HEK293 (cell line): ENCODE results near the gene RMP24.

Experiments
- GLI2 ChIP-seq: fragments of 450-650 bp; formaldehyde crosslinking; IDR thresholded peaks from 2 replicates; pipeline ENCODE4; 2017; ENCODE audit warnings: missing biosample characterization, missing genetic modification characterization, low read depth, borderline replicate concordance
- GLI4 ChIP-seq: fragments of 450-650 bp; formaldehyde crosslinking; IDR thresholded peaks from 2 replicates; pipeline ENCODE4 v1.5.1; 2016; ENCODE audit warnings: missing biosample characterization, missing genetic modification characterization
- GLIS1 ChIP-seq: fragments of 450-650 bp; formaldehyde crosslinking; IDR thresholded peaks from 2 replicates; pipeline ENCODE4 v1.5.1; 2016; ENCODE audit warnings: missing biosample characterization, missing genetic modification characterization
- GLIS2 ChIP-seq: fragments of 450-650 bp; formaldehyde crosslinking; IDR thresholded peaks from 2 replicates; pipeline ENCODE4 v1.5.1; 2016; ENCODE audit warnings: missing biosample characterization, missing genetic modification characterization
- HIC1 ChIP-seq: fragments of 450-650 bp; formaldehyde crosslinking; IDR thresholded peaks from 2 replicates; pipeline ENCODE4 v1.5.1; 2016; ENCODE audit warnings: missing biosample characterization, missing genetic modification characterization
- IKZF3 ChIP-seq: fragments of 450-650 bp; IDR thresholded peaks from 2 replicates; pipeline ENCODE4 v1.5.0; 2018; ENCODE audit warnings: missing biosample characterization, mild to moderate bottlenecking, missing genetic modification characterization, moderate library complexity
- MZF1 ChIP-seq: fragments of 450-650 bp; formaldehyde crosslinking; IDR thresholded peaks from 2 replicates; pipeline ENCODE4 v1.5.1; 2017; ENCODE audit warnings: missing biosample characterization, missing genetic modification characterization, borderline replicate concordance
- TSHZ1 ChIP-seq: fragments of 450-650 bp; formaldehyde crosslinking; IDR thresholded peaks from 2 replicates; pipeline ENCODE4 v1.5.1; 2016; ENCODE audit warnings: missing biosample characterization, missing genetic modification characterization, borderline replicate concordance
- ZFP3 ChIP-seq: fragments of 450-650 bp; formaldehyde crosslinking; IDR thresholded peaks from 2 replicates; pipeline ENCODE4 v1.5.1; 2016; ENCODE audit warnings: low read depth, missing biosample characterization, missing genetic modification characterization
- ZFP37 ChIP-seq: fragments of 450-650 bp; formaldehyde crosslinking; IDR thresholded peaks from 2 replicates; pipeline ENCODE4 v1.5.1; 2016; ENCODE audit warnings: missing biosample characterization, missing genetic modification characterization
- ZNF114 ChIP-seq: fragments of 450-650 bp; formaldehyde crosslinking; IDR thresholded peaks from 2 replicates; pipeline ENCODE4 v1.5.0; 2017; ENCODE audit warnings: missing biosample characterization, missing genetic modification characterization
- ZNF121 ChIP-seq: fragments of 450-650 bp; formaldehyde crosslinking; IDR thresholded peaks from 2 replicates; pipeline ENCODE4 v1.5.1; 2016; ENCODE audit warnings: missing biosample characterization, missing genetic modification characterization
- ZNF133 ChIP-seq: fragments of 450-650 bp; formaldehyde crosslinking; IDR thresholded peaks from 2 replicates; pipeline ENCODE4 v1.5.1; 2016; ENCODE audit warnings: missing biosample characterization, missing genetic modification characterization
- ZNF2 ChIP-seq: fragments of 450-650 bp; formaldehyde crosslinking; IDR thresholded peaks from 2 replicates; pipeline ENCODE4 v1.5.1; 2016; ENCODE audit warnings: missing biosample characterization, missing genetic modification characterization
- ZNF221 ChIP-seq: fragments of 450-650 bp; formaldehyde crosslinking; IDR thresholded peaks from 2 replicates; pipeline ENCODE4 v1.5.1; 2017; ENCODE audit warnings: missing biosample characterization, missing genetic modification characterization, borderline replicate concordance
- ZNF335 ChIP-seq: fragments of 450-650 bp; formaldehyde crosslinking; conservative IDR thresholded peaks from 2 replicates; pipeline ENCODE4 v1.5.1; 2016; ENCODE audit warnings: missing biosample characterization, missing genetic modification characterization
- ZNF362 ChIP-seq: fragments of 450-650 bp; formaldehyde crosslinking; IDR thresholded peaks from 2 replicates; pipeline ENCODE4 v1.5.1; 2016; ENCODE audit warnings: missing biosample characterization, missing genetic modification characterization
- ZNF37A ChIP-seq: fragments of 450-650 bp; IDR thresholded peaks from 2 replicates; pipeline ENCODE4 v1.5.1; 2018; ENCODE audit warnings: missing biosample characterization, missing genetic modification characterization
- ZNF423 ChIP-seq: fragments of 450-650 bp; formaldehyde crosslinking; IDR thresholded peaks from 2 replicates; pipeline ENCODE4 v1.5.1; 2016; ENCODE audit warnings: missing biosample characterization, missing genetic modification characterization
- ZNF521 ChIP-seq: fragments of 450-650 bp; formaldehyde crosslinking; IDR thresholded peaks from 2 replicates; pipeline ENCODE4 v1.5.1; 2017; ENCODE audit warnings: missing biosample characterization, mild to moderate bottlenecking, missing genetic modification characterization
- ZNF544 ChIP-seq: fragments of 450-650 bp; formaldehyde crosslinking; IDR thresholded peaks from 2 replicates; pipeline ENCODE4 v1.5.0; 2017; ENCODE audit warnings: missing biosample characterization, missing genetic modification characterization
- ZNF610 ChIP-seq: fragments of 450-650 bp; formaldehyde crosslinking; IDR thresholded peaks from 2 replicates; pipeline ENCODE4 v1.5.1; 2016; ENCODE audit warnings: missing biosample characterization, missing genetic modification characterization, borderline replicate concordance
- ZNF707 ChIP-seq: fragments of 450-650 bp; formaldehyde crosslinking; IDR thresholded peaks from 2 replicates; pipeline ENCODE4 v1.5.1; 2016; ENCODE audit warnings: missing biosample characterization, missing genetic modification characterization
- ZNF837 ChIP-seq: fragments of 450-650 bp; formaldehyde crosslinking; IDR thresholded peaks from 2 replicates; pipeline ENCODE4 v1.5.1; 2016; ENCODE audit warnings: missing biosample characterization, missing genetic modification characterization
- ZXDB ChIP-seq: fragments of 450-650 bp; formaldehyde crosslinking; IDR thresholded peaks from 2 replicates; pipeline ENCODE4 v1.5.1; 2016; ENCODE audit warnings: missing biosample characterization, missing genetic modification characterization
- TF ChIP-seq, protein P1 (sequence below): fragments of 450-650 bp; formaldehyde crosslinking; IDR thresholded peaks from 2 replicates; pipeline ENCODE4 v1.5.1; 2017; ENCODE audit warnings: missing biosample characterization, missing genetic modification characterization
- TF ChIP-seq, protein P2 (sequence below): fragments of 450-650 bp; formaldehyde crosslinking; IDR thresholded peaks from 2 replicates; pipeline ENCODE4 v1.5.1; 2016; ENCODE audit warnings: missing biosample characterization, missing genetic modification characterization

RMP24 gene

GRCh38 chr18:35949903-35950627, 22.4 kb upstream of the RMP24 start (continued):
- TF ChIP-seq, protein P1, sequence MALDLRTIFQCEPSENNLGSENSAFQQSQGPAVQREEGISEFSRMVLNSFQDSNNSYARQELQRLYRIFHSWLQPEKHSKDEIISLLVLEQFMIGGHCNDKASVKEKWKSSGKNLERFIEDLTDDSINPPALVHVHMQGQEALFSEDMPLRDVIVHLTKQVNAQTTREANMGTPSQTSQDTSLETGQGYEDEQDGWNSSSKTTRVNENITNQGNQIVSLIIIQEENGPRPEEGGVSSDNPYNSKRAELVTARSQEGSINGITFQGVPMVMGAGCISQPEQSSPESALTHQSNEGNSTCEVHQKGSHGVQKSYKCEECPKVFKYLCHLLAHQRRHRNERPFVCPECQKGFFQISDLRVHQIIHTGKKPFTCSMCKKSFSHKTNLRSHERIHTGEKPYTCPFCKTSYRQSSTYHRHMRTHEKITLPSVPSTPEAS (tag by site-specific recombination), result no peak
- TF ChIP-seq TSHZ1 (tag by site-specific recombination) (no peak), ZNF37A (tag by site-specific recombination) (no peak), ZNF133 (no peak), ZNF610 (tag by site-specific recombination) (peak; percentile 57; the same call in 1 of the 2 replicates), ZNF521 (no peak), ZFP3 (tag by site-specific recombination) (no peak), ZNF544 (tag by site-specific recombination) (no peak), IKZF3 (tag by site-specific recombination) (peak; percentile 53; the same call in 1 of the 2 replicates), ZNF707 (tag by site-specific recombination) (no peak), ZNF114 (tag by site-specific recombination) (no peak), GLI4 (tag by site-specific recombination) (no peak), ZNF362 (tag by site-specific recombination) (no peak), ZNF121 (no peak), ZFP37 (peak; percentile 73; the same call in 1 of the 2 replicates), MZF1 (tag by site-specific recombination) (peak; percentile 59), HIC1 (tag by site-specific recombination) (no peak), ZNF423 (no peak), GLIS1 (peak; percentile 8; the same call in 1 of the 2 replicates), ZNF221 (tag by site-specific recombination) (no peak), ZXDB (0 out of 2 replicates have a peak, but pooled peaks have one; percentile 52), ZNF2 (tag by site-specific recombination) (no peak), ZNF837 (tag by site-specific recombination) (no peak), ZNF335 (no peak), GLIS2 (tag by site-specific recombination) (peak; percentile 73), GLI2 (tag by site-specific recombination) (no peak)
- TF ChIP-seq, protein P2, sequence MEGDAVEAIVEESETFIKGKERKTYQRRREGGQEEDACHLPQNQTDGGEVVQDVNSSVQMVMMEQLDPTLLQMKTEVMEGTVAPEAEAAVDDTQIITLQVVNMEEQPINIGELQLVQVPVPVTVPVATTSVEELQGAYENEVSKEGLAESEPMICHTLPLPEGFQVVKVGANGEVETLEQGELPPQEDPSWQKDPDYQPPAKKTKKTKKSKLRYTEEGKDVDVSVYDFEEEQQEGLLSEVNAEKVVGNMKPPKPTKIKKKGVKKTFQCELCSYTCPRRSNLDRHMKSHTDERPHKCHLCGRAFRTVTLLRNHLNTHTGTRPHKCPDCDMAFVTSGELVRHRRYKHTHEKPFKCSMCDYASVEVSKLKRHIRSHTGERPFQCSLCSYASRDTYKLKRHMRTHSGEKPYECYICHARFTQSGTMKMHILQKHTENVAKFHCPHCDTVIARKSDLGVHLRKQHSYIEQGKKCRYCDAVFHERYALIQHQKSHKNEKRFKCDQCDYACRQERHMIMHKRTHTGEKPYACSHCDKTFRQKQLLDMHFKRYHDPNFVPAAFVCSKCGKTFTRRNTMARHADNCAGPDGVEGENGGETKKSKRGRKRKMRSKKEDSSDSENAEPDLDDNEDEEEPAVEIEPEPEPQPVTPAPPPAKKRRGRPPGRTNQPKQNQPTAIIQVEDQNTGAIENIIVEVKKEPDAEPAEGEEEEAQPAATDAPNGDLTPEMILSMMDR (tag by site-specific recombination), result peak; percentile 62
- TF ChIP-seq, all 188 proteins: peak for 22
